ENCODE data around the gene VPS25. TPM values are rescaled to one million over a fixed set of nuclear protein-coding genes. Genes with fewer than 3 reads are reported as not detected.

VPS25 gene
- total and polyA plus RNA-seq, 9 of the 15 experiments (the other 6 are each of a cell fraction or from before 2014, with no cell fraction given): 123 to 352 (median 180) TPM

DNA sequence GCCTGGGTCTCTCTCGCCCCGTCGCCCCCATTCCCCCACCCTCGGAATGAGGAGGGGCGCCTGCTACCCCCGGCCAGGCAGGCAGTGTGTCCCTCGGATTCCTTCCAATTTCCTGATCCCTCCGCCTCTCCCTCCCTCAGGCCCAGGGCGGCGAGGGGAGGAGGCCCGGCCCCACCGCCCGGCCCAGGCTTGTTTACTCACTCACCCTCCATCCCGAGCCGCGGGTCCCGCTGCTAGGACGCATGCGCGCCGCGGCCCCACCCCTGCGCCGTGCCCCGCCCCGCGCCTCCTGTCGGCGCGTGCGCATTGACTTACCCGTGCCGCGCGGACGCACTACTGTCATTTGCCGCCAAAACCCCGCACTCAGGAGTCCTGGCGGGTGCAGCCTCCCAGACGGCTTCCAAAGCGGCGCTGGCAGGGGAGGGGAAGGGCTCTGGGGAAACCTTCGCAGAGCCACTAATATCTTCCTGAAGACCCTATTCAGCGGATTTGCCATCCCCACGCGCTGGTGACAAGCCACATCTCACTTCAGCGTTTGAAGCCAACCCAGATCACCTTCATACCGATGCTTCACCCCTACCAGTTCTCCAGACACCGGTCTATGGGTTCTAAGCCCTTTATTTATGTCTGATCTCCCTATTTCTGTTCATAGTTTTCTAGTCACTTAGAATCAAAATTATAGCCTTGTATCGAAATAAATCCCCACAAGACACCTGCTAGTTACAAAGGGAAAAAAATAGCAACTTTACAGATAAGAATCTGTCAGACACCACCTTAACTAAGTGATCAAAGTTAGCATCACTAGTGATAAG is 28.2 kb upstream of the VPS25 start, which contains the start of gene EZH1 (continued):
- no peak for TF ChIP-seq SNIP1 (IDR thresholded peaks at IDR 0.05; ENCODE audit: low read depth)
- TF ChIP-seq, protein P1, sequence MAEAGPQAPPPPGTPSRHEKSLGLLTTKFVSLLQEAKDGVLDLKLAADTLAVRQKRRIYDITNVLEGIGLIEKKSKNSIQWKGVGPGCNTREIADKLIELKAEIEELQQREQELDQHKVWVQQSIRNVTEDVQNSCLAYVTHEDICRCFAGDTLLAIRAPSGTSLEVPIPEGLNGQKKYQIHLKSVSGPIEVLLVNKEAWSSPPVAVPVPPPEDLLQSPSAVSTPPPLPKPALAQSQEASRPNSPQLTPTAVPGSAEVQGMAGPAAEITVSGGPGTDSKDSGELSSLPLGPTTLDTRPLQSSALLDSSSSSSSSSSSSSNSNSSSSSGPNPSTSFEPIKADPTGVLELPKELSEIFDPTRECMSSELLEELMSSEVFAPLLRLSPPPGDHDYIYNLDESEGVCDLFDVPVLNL (CRISPR knock-in tag; IDR thresholded peaks at IDR 0.05; ENCODE audit: low read depth): 0 out of 2 replicates have a peak, but pooled peaks have one; percentile 50
- TF ChIP-seq, protein P2, sequence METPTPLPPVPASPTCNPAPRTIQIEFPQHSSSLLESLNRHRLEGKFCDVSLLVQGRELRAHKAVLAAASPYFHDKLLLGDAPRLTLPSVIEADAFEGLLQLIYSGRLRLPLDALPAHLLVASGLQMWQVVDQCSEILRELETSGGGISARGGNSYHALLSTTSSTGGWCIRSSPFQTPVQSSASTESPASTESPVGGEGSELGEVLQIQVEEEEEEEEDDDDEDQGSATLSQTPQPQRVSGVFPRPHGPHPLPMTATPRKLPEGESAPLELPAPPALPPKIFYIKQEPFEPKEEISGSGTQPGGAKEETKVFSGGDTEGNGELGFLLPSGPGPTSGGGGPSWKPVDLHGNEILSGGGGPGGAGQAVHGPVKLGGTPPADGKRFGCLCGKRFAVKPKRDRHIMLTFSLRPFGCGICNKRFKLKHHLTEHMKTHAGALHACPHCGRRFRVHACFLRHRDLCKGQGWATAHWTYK (CRISPR knock-in tag; IDR thresholded peaks at IDR 0.05): no peak
- TF ChIP-seq TBP (optimal IDR thresholded peaks at IDR 0.05; ENCODE audit: low read depth, low read length): peak; percentile 53
- TF ChIP-seq, protein P3, sequence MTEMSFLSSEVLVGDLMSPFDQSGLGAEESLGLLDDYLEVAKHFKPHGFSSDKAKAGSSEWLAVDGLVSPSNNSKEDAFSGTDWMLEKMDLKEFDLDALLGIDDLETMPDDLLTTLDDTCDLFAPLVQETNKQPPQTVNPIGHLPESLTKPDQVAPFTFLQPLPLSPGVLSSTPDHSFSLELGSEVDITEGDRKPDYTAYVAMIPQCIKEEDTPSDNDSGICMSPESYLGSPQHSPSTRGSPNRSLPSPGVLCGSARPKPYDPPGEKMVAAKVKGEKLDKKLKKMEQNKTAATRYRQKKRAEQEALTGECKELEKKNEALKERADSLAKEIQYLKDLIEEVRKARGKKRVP (CRISPR knock-in tag; IDR thresholded peaks at IDR 0.05): no peak
- TF ChIP-seq TEAD1 (CRISPR knock-in tag; IDR thresholded peaks at IDR 0.05): peak in 1 of 2 experiments; percentile 80; a peak in 2 of 4 replicates
- TF ChIP-seq, protein P4, sequence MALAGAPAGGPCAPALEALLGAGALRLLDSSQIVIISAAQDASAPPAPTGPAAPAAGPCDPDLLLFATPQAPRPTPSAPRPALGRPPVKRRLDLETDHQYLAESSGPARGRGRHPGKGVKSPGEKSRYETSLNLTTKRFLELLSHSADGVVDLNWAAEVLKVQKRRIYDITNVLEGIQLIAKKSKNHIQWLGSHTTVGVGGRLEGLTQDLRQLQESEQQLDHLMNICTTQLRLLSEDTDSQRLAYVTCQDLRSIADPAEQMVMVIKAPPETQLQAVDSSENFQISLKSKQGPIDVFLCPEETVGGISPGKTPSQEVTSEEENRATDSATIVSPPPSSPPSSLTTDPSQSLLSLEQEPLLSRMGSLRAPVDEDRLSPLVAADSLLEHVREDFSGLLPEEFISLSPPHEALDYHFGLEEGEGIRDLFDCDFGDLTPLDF (CRISPR knock-in tag; IDR thresholded peaks at IDR 0.05): peak; percentile 87
- TF ChIP-seq CCAR2 (IDR thresholded peaks at IDR 0.05; ENCODE audit: low read depth, low read length): no peak
- no peak for TF ChIP-seq ZNF583 (CRISPR knock-in tag; IDR thresholded peaks at IDR 0.05)
- no peak for TF ChIP-seq ZC3H11A (IDR thresholded peaks at IDR 0.05; ENCODE audit: low read depth, low read length)
- TF ChIP-seq ZNF124 (CRISPR knock-in tag; IDR thresholded peaks at IDR 0.05): no peak
- no peak for TF ChIP-seq MTA1 (IDR thresholded peaks at IDR 0.05; ENCODE audit: borderline replicate concordance)
- no peak for TF ChIP-seq YBX1 (IDR thresholded peaks at IDR 0.05)
- TF ChIP-seq, protein P5, sequence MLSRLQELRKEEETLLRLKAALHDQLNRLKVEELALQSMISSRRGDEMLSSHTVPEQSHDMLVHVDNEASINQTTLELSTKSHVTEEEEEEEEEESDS (CRISPR knock-in tag; IDR thresholded peaks at IDR 0.05): no peak
- 0 out of 2 replicates have a peak, but pooled peaks have one; percentile 53 for TF ChIP-seq HDAC2 (IDR thresholded peaks at IDR 0.05)
- TF ChIP-seq, protein P6, sequence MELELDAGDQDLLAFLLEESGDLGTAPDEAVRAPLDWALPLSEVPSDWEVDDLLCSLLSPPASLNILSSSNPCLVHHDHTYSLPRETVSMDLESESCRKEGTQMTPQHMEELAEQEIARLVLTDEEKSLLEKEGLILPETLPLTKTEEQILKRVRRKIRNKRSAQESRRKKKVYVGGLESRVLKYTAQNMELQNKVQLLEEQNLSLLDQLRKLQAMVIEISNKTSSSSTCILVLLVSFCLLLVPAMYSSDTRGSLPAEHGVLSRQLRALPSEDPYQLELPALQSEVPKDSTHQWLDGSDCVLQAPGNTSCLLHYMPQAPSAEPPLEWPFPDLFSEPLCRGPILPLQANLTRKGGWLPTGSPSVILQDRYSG (tag; conservative IDR thresholded peaks at IDR 0.05; ENCODE audit: low read depth): no peak
- no peak for TF ChIP-seq ASH1L (IDR thresholded peaks at IDR 0.05; ENCODE audit: borderline replicate concordance, low read depth, partially characterized antibody)
- TF ChIP-seq, protein P7, sequence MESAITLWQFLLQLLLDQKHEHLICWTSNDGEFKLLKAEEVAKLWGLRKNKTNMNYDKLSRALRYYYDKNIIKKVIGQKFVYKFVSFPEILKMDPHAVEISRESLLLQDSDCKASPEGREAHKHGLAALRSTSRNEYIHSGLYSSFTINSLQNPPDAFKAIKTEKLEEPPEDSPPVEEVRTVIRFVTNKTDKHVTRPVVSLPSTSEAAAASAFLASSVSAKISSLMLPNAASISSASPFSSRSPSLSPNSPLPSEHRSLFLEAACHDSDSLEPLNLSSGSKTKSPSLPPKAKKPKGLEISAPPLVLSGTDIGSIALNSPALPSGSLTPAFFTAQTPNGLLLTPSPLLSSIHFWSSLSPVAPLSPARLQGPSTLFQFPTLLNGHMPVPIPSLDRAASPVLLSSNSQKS (CRISPR knock-in tag; IDR thresholded peaks at IDR 0.05): no peak
- TF ChIP-seq ARID1B (IDR thresholded peaks at IDR 0.05): no peak
- TF ChIP-seq RBM34 (IDR thresholded peaks at IDR 0.05; ENCODE audit: borderline replicate concordance, insufficient read depth, low read length): no peak
